ENCODE measurements around the gene TAAR9.

GRCh38 chr6:132525866-132526265 is 12.2 kb upstream of the TAAR9 start:
- no peak for TF ChIP-seq CTCF (IDR thresholded peaks at IDR 0.05)
- TF ChIP-seq ZFX (IDR thresholded peaks at IDR 0.05; ENCODE audit: borderline replicate concordance): no peak
